Measurements from ENCODE around the gene MAGEA3. TPM values are rescaled to one million over a fixed set of nuclear protein-coding genes. Genes with fewer than 3 reads are reported as not detected.
"Not testable (repeated sequence)": the region's sequence is repeated elsewhere in the genome, so short reads cannot be mapped to it uniquely, and the experiment has no call there.

Gene MAGEA3
- total RNA-seq, 6 experiments from 2014 or later = 0.53 to 1.1 (median 0.77) TPM; not detected in 2

GRCh38 chrX:152663086-152663485 is 35.5 kb upstream of the MAGEA3 start:
- no peaks in the 10 kb centered on the region for H3K9me3 Mint-ChIP-seq
- no peaks in the 10 kb centered on the region for H3K4me1 Mint-ChIP-seq (ENCODE audit: low read depth)
- H3K27me3 Mint-ChIP-seq (ENCODE audit: insufficient read depth) = no peaks in the 10 kb centered on the region
- H3K4me3 Mint-ChIP-seq = no peak overlapping the region
- no peak for TF ChIP-seq CTCF (IDR thresholded peaks at IDR 0.05)
- DNase-seq = no peak
- no peaks in the 10 kb centered on the region for H3K36me3 Mint-ChIP-seq (ENCODE audit: low read depth)
- H3K27ac Mint-ChIP-seq = no peak overlapping the region

- Mint-ChIP-seq H3K27me3 (ENCODE audit: insufficient read depth) (no peaks in the 10 kb centered on the region; the same call in 1 of the 2 replicates), H3K27ac (no peak overlapping the region), H3K4me1 (ENCODE audit: low read depth) (no peaks in the 10 kb centered on the region), H3K9me3 (no peaks in the 10 kb centered on the region), H3K36me3 (ENCODE audit: low read depth) (no peaks in the 10 kb centered on the region), H3K4me3 (no peak overlapping the region)
- no peak for TF ChIP-seq CTCF (IDR thresholded peaks at IDR 0.05)
- DNase-seq = no peak
Observed at GRCh38 chrX:152674135-152674534, 24.5 kb upstream of the MAGEA3 start.

- not testable (repeated sequence) for H3K4me1 Mint-ChIP-seq (ENCODE audit: low read depth); H3K36me3 Mint-ChIP-seq (ENCODE audit: low read depth); H3K27ac Mint-ChIP-seq; H3K9me3 Mint-ChIP-seq; H3K27me3 Mint-ChIP-seq (ENCODE audit: insufficient read depth); H3K4me3 Mint-ChIP-seq; DNase-seq
Observed at GRCh38 chrX:152674652-152675051, 23.9 kb upstream of the MAGEA3 start.

GRCh38 chrX:152681012-152681411 is 17.6 kb upstream of the MAGEA3 start:
- H3K9me3 Mint-ChIP-seq; H3K36me3 Mint-ChIP-seq (ENCODE audit: low read depth); H3K27me3 Mint-ChIP-seq (ENCODE audit: insufficient read depth); H3K4me3 Mint-ChIP-seq; DNase-seq; H3K4me1 Mint-ChIP-seq (ENCODE audit: low read depth); H3K27ac Mint-ChIP-seq: not testable (repeated sequence)

- not testable (repeated sequence) for H3K36me3 Mint-ChIP-seq (ENCODE audit: low read depth); H3K4me1 Mint-ChIP-seq (ENCODE audit: low read depth); H3K27ac Mint-ChIP-seq; H3K27me3 Mint-ChIP-seq (ENCODE audit: insufficient read depth); H3K4me3 Mint-ChIP-seq; DNase-seq; H3K9me3 Mint-ChIP-seq
Observed at GRCh38 chrX:152700390-152700789, 1.8 kb downstream of the MAGEA3 start.

- DNase-seq; H3K27ac Mint-ChIP-seq; H3K4me3 Mint-ChIP-seq; H3K4me1 Mint-ChIP-seq (ENCODE audit: low read depth); H3K27me3 Mint-ChIP-seq (ENCODE audit: insufficient read depth); H3K9me3 Mint-ChIP-seq; H3K36me3 Mint-ChIP-seq (ENCODE audit: low read depth): not testable (repeated sequence)
Observed at GRCh38 chrX:152706500-152706899, 7.9 kb downstream of the MAGEA3 start.

GRCh38 chrX:152709173-152709572 is 10.6 kb downstream of the MAGEA3 start, which contains the start of gene CSAG2:
TSS of gene CSAG2 (minus strand) at chrX:152709273. CDS start at chrX:152709112, 161 bp downstream.
- H3K27me3 Mint-ChIP-seq (ENCODE audit: insufficient read depth); H3K4me1 Mint-ChIP-seq (ENCODE audit: low read depth); H3K4me3 Mint-ChIP-seq; DNase-seq; H3K9me3 Mint-ChIP-seq; H3K36me3 Mint-ChIP-seq (ENCODE audit: low read depth); H3K27ac Mint-ChIP-seq: not testable (repeated sequence)

GRCh38 chrX:152713195-152713594 is 14.6 kb downstream of the MAGEA3 start:
- not testable (repeated sequence) for DNase-seq; H3K4me3 Mint-ChIP-seq; H3K4me1 Mint-ChIP-seq (ENCODE audit: low read depth); H3K36me3 Mint-ChIP-seq (ENCODE audit: low read depth); H3K27ac Mint-ChIP-seq; H3K9me3 Mint-ChIP-seq; H3K27me3 Mint-ChIP-seq (ENCODE audit: insufficient read depth)

GRCh38 chrX:152713815-152714787 is 15.5 kb downstream of the MAGEA3 start, which contains the start of gene MAGEA2B:
TSS of gene MAGEA2B (plus strand) at chrX:152714628. CDS start at chrX:152717107, 2,479 bp downstream.
- H3K36me3 Mint-ChIP-seq (ENCODE audit: low read depth); DNase-seq; H3K4me1 Mint-ChIP-seq (ENCODE audit: low read depth); H3K9me3 Mint-ChIP-seq; H3K27me3 Mint-ChIP-seq (ENCODE audit: insufficient read depth); H3K4me3 Mint-ChIP-seq; H3K27ac Mint-ChIP-seq: not testable (repeated sequence)
